ENCODE data around the gene EXOC3L2. TPM values are rescaled to one million over a fixed set of nuclear protein-coding genes. Genes with fewer than 3 reads are reported as not detected.

The EXOC3L2 gene
- total RNA-seq, 1 donor from 2014 or later = not detected

GRCh38 chr19:45223879-45224278, 21.3 kb downstream of the EXOC3L2 start:
- intact Hi-C loops (cut with micrococcal nuclease) = no loop called here

GRCh38 chr19:45222724-45223123, 22.5 kb downstream of the EXOC3L2 start:
- intact Hi-C loops (cut with micrococcal nuclease) = no loop called here

- intact Hi-C loops (cut with micrococcal nuclease) = no loop called here
Observed at GRCh38 chr19:45218911-45219743, 26.1 kb downstream of the EXOC3L2 start.

- intact Hi-C loops (cut with micrococcal nuclease) = no loop called here
Observed at GRCh38 chr19:45218426-45218825, 26.8 kb downstream of the EXOC3L2 start.

- intact Hi-C loops (cut with micrococcal nuclease) = no loop called here
Observed at GRCh38 chr19:45217957-45218334, 27.3 kb downstream of the EXOC3L2 start.

- intact Hi-C loops (cut with micrococcal nuclease) = no loop called here
Observed at GRCh38 chr19:45217193-45217956, 27.8 kb downstream of the EXOC3L2 start.

- intact Hi-C loops (cut with micrococcal nuclease) = no loop called here
Observed at GRCh38 chr19:45216667-45217066, 28.5 kb downstream of the EXOC3L2 start.

- intact Hi-C loops (cut with micrococcal nuclease) = no loop called here
Observed at GRCh38 chr19:45215391-45216191, 29.6 kb downstream of the EXOC3L2 start.

GRCh38 chr19:45213031-45213430, 32.2 kb downstream of the EXOC3L2 start:
- intact Hi-C loops (cut with micrococcal nuclease) = no loop called here

GRCh38 chr19:45211751-45212381, 33.3 kb downstream of the EXOC3L2 start:
- intact Hi-C loops (cut with micrococcal nuclease) = no loop called here

GRCh38 chr19:45206328-45206727, 38.9 kb downstream of the EXOC3L2 start:
- intact Hi-C loops (cut with micrococcal nuclease) = no loop called here

GRCh38 chr19:45205810-45206209, 39.4 kb downstream of the EXOC3L2 start:
- intact Hi-C loops (cut with micrococcal nuclease) = no loop called here

GRCh38 chr19:45202637-45203036, 42.6 kb downstream of the EXOC3L2 start:
- intact Hi-C loops (cut with micrococcal nuclease) = no loop called here

- intact Hi-C loops (cut with micrococcal nuclease) = no loop called here
Observed at GRCh38 chr19:45200568-45200967, 44.6 kb downstream of the EXOC3L2 start.

- intact Hi-C loops (cut with micrococcal nuclease) = no loop called here
Observed at GRCh38 chr19:45195764-45196163, 49.4 kb downstream of the EXOC3L2 start.

GRCh38 chr19:45191375-45191774, 53.8 kb downstream of the EXOC3L2 start:
- intact Hi-C loops (cut with micrococcal nuclease) = no loop called here

GRCh38 chr19:45189971-45190370, 55.2 kb downstream of the EXOC3L2 start:
- intact Hi-C loops (cut with micrococcal nuclease) = no loop called here

- intact Hi-C loops (cut with micrococcal nuclease) = loop anchor here (1.0 kb wide), 5 partner anchors 9 to 198 kb away; partner anchors contain the start of genes BLOC1S3 and TRAPPC6A
Observed at GRCh38 chr19:45187421-45188100, 57.6 kb downstream of the EXOC3L2 start.

GRCh38 chr19:45186509-45187334, 58.5 kb downstream of the EXOC3L2 start:
- intact Hi-C loops (cut with micrococcal nuclease) = loop anchor here (1.0 kb wide), 5 partner anchors 8 to 197 kb away; partner anchors contain the start of genes BLOC1S3 and TRAPPC6A

GRCh38 chr19:45184115-45184514, 61.1 kb downstream of the EXOC3L2 start:
- intact Hi-C loops (cut with micrococcal nuclease) = no loop called here

Measured in T-helper 1 cell treated with Interleukin-12 subunit alpha and Interleukin-12 subunit beta and Interleukin-4 antibody, amounts not matched to agents 30 ng/mL and 1 ng/mL, for 36 hours (primary cell).